MM.1S (cell line): ENCODE data around the gene PCNT.

Experiments used
- CTCF ChIP-seq: fragments of 300-600 bp; sonication (generic); IDR thresholded peaks from 2 replicates; pipeline ENCODE4 v1.5.1; 2016; ENCODE audit warnings: antibody characterized with exemption, low read length, mixed read lengths
- EZH2 ChIP-seq: fragments of 300-600 bp; sonication (generic); optimal IDR thresholded peaks from 2 replicates; pipeline ENCODE3; 2017; ENCODE audit warnings: low read depth, mild to moderate bottlenecking, antibody characterized with exemption, low read length, mixed read lengths
- EZH2phosphoT487 ChIP-seq: fragments of 300-600 bp; sonication (generic); IDR thresholded peaks from 2 replicates; pipeline ENCODE4 v1.6.1; 2018; ENCODE audit warnings: antibody characterized with exemption, low read length

- TF ChIP-seq CTCF (no peak), EZH2 (no peak), EZH2phosphoT487 (no peak)
Measured at GRCh38 chr21:46454142-46454541, 130.2 kb downstream of the PCNT start.
